ENCODE data around the gene FBXO21. TPM values are rescaled to one million over a fixed set of nuclear protein-coding genes. Genes with fewer than 3 reads are reported as not detected.

FBXO21 gene
- total RNA-seq, 2 donors from 2014 or later = 179 to 412 TPM

DNA sequence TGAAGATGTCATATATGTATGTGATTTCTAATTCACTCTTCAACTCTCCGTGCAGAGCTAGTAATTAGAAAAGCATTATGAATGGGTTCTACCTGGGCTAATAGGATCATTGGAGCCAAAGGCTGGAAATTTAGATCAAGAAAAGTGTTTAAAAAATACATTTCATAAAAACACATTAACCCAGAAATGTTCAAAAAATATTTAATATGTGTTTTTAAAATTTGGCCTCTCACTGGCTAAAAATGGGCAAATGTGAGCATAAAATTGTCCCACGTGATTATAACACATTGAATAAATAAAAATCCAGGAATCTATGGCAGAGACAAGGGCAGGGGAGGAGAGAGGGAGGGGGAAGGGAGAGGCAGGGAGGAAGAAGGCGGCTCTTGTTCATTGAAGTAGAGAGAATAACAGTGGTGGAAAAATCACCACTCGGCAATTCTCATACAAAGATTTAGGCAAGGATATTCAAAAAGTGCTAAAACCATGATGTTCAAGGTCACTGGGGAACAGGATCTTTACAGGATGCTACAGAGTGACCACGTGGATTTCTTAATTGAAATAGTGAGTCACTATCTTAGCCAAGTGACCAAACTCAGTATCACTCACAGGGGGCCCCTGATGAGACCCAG lies 38.8 kb downstream of the FBXO21 start:
- DNase-seq (ENCODE audit: low spot score) = no peak
- TF ChIP-seq, protein P1, sequence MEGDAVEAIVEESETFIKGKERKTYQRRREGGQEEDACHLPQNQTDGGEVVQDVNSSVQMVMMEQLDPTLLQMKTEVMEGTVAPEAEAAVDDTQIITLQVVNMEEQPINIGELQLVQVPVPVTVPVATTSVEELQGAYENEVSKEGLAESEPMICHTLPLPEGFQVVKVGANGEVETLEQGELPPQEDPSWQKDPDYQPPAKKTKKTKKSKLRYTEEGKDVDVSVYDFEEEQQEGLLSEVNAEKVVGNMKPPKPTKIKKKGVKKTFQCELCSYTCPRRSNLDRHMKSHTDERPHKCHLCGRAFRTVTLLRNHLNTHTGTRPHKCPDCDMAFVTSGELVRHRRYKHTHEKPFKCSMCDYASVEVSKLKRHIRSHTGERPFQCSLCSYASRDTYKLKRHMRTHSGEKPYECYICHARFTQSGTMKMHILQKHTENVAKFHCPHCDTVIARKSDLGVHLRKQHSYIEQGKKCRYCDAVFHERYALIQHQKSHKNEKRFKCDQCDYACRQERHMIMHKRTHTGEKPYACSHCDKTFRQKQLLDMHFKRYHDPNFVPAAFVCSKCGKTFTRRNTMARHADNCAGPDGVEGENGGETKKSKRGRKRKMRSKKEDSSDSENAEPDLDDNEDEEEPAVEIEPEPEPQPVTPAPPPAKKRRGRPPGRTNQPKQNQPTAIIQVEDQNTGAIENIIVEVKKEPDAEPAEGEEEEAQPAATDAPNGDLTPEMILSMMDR (IDR thresholded peaks at IDR 0.05) = no peak
- no peak for TF ChIP-seq POLR2AphosphoS5 (IDR thresholded peaks at IDR 0.05)
- no peak for TF ChIP-seq POLR2A (IDR thresholded peaks at IDR 0.05)
- Histone ChIP-seq H3K4me1 (replicated peaks) (no peaks in the 10 kb centered on the region), H3K4me3 (no peak overlapping the region), H3K9me3 (no peaks in the 10 kb centered on the region), H3K27ac (no peak overlapping the region), H3K36me3 (peaks cover 0 to 7% of the 10 kb centered on the region in 2 donors), H3K27me3 (replicated peaks; ENCODE audit: insufficient read depth) (no peaks in the 10 kb centered on the region)
- 70% methylated on average over 5 of the region's 5 CpGs for WGBS
- intact Hi-C loops (cut with DNase I) = no loop called here

- TF ChIP-seq, protein P1 (IDR thresholded peaks at IDR 0.05) = no peak
- TF ChIP-seq POLR2A (IDR thresholded peaks at IDR 0.05) (no peak), POLR2AphosphoS5 (IDR thresholded peaks at IDR 0.05) (no peak)
- no peaks in the 10 kb centered on the region for H3K27me3 ChIP-seq (replicated peaks; ENCODE audit: insufficient read depth)
- DNase-seq (ENCODE audit: low spot score) = no peak
- H3K4me3 ChIP-seq = no peak overlapping the region
- H3K27ac ChIP-seq = no peak overlapping the region
- no peaks in the 10 kb centered on the region for H3K9me3 ChIP-seq
- 91% methylated on average over 7 of the region's 7 CpGs for WGBS
- intact Hi-C loops (cut with DNase I) = no loop called here
- peaks cover 0 to 3% of the 10 kb centered on the region in 2 donors for H3K36me3 ChIP-seq
- no peaks in the 10 kb centered on the region for H3K4me1 ChIP-seq (replicated peaks)
Observed at GRCh38 chr12:117149431-117149830, 40.8 kb downstream of the FBXO21 start.

DNA sequence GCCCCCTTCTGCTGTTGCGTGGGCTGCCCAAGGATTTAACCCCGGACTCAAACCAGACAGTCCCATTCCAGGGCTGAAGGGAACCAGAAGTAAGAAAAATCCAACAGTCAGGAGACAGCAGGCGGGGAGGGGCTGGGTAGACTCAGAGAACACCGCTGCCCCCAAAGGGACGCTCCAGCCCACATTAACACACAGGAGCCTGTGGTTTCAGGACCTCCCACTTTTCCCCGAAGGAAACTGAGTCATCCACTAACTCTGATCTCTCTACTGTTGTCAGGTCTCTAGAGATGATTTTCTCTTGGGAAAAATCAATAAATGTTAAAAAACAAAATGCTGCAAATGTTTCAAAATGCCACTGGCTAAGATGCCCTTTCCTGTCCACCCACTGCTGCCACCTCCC lies 41.6 kb downstream of the FBXO21 start:
- no peak for TF ChIP-seq POLR2A (IDR thresholded peaks at IDR 0.05)
- TF ChIP-seq, protein P1 (IDR thresholded peaks at IDR 0.05) = no peak
- no peak for TF ChIP-seq POLR2AphosphoS5 (IDR thresholded peaks at IDR 0.05)
- Histone ChIP-seq H3K9me3 (no peaks in the 10 kb centered on the region), H3K27ac (no peak overlapping the region), H3K27me3 (replicated peaks; ENCODE audit: insufficient read depth) (no peaks in the 10 kb centered on the region), H3K4me1 (replicated peaks) (no peaks in the 10 kb centered on the region), H3K4me3 (no peak overlapping the region), H3K36me3 (no peaks in the 10 kb centered on the region)
- no peak for DNase-seq (ENCODE audit: low spot score)
- 86% methylated on average over 6 of the region's 6 CpGs for WGBS
- intact Hi-C loops (cut with DNase I) = no loop called here

GRCh38 chr12:117147639-117148038 lies 42.6 kb downstream of the FBXO21 start:
- WGBS = 82% methylated on average over 12 of the region's 12 CpGs

More at GRCh38 chr12:117147639-117148038, 42.6 kb downstream of the FBXO21 start:
- Histone ChIP-seq H3K9me3 (no peaks in the 10 kb centered on the region), H3K4me1 (replicated peaks) (no peaks in the 10 kb centered on the region), H3K27me3 (replicated peaks; ENCODE audit: insufficient read depth) (no peaks in the 10 kb centered on the region), H3K36me3 (no peaks in the 10 kb centered on the region), H3K4me3 (no peak overlapping the region), H3K27ac (no peak overlapping the region)
- intact Hi-C loops (cut with DNase I) = no loop called here
- DNase-seq (ENCODE audit: low spot score) = no peak
- no peak for TF ChIP-seq POLR2A (IDR thresholded peaks at IDR 0.05)
- TF ChIP-seq, protein P1 (IDR thresholded peaks at IDR 0.05) = no peak
- no peak for TF ChIP-seq POLR2AphosphoS5 (IDR thresholded peaks at IDR 0.05)
